Activated T-helper 1 cell treated with anti-CD3 and anti-CD28 coated beads, Interleukin-12 subunit alpha, Interleukin-12 subunit beta, Interleukin-2, Interleukin-4 antibody, amounts not matched to agents 30 ng/mL and 10 ng/mL and 1 ng/mL, durations not matched to agents 14 hours and 24 hours and 36 hours (primary cell): ENCODE data around the gene KCNJ8. TPM values are rescaled to one million over a fixed set of nuclear protein-coding genes. Genes with fewer than 3 reads are reported as not detected.
"Not testable (repeated sequence)": the region's sequence is repeated elsewhere in the genome, so short reads cannot be mapped to it uniquely, and the experiment has no call there.

Experiments used
- DNase-seq: peaks from one replicate; pipeline ENCODE4 v3.0.0; 2021; ENCODE audit warnings: low spot score
- H3K27ac Mint-ChIP-seq: one replicate; pipeline ENCODE4 v1.8.0; 2021; ENCODE audit warnings: mild to moderate bottlenecking, mixed read lengths
- H3K27me3 Mint-ChIP-seq: one replicate; pipeline ENCODE4 v1.8.0; 2022; ENCODE audit warnings: mild to moderate bottlenecking, moderate library complexity, mixed read lengths; ENCODE audit not compliant: insufficient read depth
- H3K36me3 Mint-ChIP-seq: one replicate; pipeline ENCODE4 v1.8.0; 2021; ENCODE audit warnings: low read depth, mixed read lengths
- H3K4me1 Mint-ChIP-seq: one replicate; pipeline ENCODE4 v1.8.0; 2021; ENCODE audit warnings: low read depth, mixed read lengths
- H3K4me3 Mint-ChIP-seq: one replicate; pipeline ENCODE4 v1.8.0; 2021; ENCODE audit warnings: mild to moderate bottlenecking, moderate library complexity, mixed read lengths
- H3K9me3 Mint-ChIP-seq: one replicate; pipeline ENCODE4 v1.8.0; 2021; ENCODE audit warnings: mixed read lengths
- intact Hi-C: fragments of 100-400 bp; cut with micrococcal nuclease; formaldehyde crosslinking; loops from one replicate; pipeline ENCODE4 v1.15.1; 2024
- total RNA-seq: library from RNA; stranded (reverse); gene quantifications from 2 replicates; pipeline ENCODE4 v1.2.3, GENCODE V29; 2022

KCNJ8 gene
- total RNA-seq, 1 donor from 2014 or later = not detected

DNA sequence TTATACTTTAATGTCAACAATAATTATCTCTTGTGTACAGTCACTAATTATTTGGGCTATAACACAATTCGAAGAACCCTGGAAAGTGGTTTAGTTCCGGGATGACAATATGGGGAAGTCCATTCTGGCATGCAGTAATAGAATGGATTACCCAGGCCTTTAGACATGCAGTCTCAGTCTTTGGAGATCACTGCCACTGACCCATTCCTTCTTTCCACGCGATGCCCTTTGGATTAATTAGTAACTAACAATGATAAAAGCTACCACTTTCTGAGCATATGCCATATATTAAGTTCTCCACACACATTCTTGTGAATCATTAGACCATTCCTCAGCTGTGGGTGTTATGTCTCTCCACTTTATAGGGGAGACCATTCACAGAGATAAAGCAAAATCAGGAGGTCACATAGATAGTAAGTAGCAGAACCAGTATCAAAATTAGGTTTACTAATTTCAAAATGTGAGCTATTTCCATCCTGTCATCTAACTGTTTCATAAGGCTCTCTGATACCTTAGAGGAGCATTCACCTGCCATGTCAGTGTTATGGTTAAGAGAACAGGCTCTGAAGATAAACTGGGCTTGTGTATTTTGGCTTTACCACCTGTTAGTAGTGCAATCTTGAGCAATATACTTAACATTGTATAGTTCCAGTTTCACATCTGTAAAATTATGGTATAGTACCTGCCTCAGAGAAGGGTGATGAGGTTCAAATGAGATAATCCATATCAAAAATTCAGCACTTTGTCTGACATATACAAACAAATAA lies 27.2 kb upstream of the KCNJ8 start:
- Mint-ChIP-seq H3K27ac (no peak overlapping the region), H3K4me3 (no peak overlapping the region), H3K9me3 (no peaks in the 10 kb centered on the region), H3K36me3 (no peaks in the 10 kb centered on the region), H3K27me3 (no peaks in the 10 kb centered on the region), H3K4me1 (no peaks in the 10 kb centered on the region)
- intact Hi-C loops = no loop called here
- DNase-seq = no peak

DNA sequence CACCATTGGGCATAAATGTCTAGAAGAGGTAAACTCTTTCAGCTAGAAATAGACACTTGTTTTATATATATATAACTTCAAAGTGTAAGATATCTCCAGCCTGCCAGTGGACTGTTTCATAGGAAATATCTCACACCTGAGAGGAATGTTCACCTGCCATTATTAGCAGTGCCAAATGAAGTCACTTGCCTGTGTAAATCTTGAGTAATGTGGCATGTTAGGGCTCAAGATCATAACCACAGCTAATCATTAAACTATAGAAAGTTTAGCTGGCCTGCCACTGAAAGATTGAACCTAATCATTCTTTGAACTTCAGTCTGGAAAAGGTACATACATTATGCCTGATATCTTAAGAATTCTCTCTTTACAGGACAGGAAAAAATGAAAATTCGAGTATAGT lies 25.5 kb upstream of the KCNJ8 start:
- Mint-ChIP-seq H3K4me1 (no peaks in the 10 kb centered on the region), H3K27me3 (no peaks in the 10 kb centered on the region), H3K27ac (no peak overlapping the region), H3K9me3 (no peaks in the 10 kb centered on the region), H3K36me3 (no peaks in the 10 kb centered on the region), H3K4me3 (no peak overlapping the region)
- intact Hi-C loops = no loop called here
- DNase-seq = no peak

DNA sequence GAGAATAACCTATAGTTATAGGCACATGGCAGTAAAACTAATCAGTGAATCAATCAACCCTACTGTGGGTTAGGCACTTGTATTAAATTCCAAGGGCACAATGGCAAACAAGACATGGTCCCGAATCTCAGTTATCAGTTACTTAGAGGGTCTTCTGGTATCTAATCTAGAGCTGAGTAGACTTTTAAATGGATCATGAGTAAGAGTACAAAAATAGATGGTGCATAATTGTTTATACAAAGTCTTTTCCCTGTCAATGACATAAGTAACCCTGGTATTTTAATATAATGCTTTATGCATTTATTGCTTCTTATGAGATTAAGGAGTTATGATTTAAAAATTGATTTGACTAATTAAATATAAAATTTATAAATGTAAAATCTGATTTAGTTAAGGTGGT lies 23.0 kb upstream of the KCNJ8 start:
- Mint-ChIP-seq H3K36me3 (no peaks in the 10 kb centered on the region), H3K4me1 (no peaks in the 10 kb centered on the region), H3K27ac (no peak overlapping the region), H3K9me3 (no peaks in the 10 kb centered on the region), H3K27me3 (no peaks in the 10 kb centered on the region), H3K4me3 (no peak overlapping the region)
- no peak for DNase-seq
- intact Hi-C loops = no loop called here

DNA sequence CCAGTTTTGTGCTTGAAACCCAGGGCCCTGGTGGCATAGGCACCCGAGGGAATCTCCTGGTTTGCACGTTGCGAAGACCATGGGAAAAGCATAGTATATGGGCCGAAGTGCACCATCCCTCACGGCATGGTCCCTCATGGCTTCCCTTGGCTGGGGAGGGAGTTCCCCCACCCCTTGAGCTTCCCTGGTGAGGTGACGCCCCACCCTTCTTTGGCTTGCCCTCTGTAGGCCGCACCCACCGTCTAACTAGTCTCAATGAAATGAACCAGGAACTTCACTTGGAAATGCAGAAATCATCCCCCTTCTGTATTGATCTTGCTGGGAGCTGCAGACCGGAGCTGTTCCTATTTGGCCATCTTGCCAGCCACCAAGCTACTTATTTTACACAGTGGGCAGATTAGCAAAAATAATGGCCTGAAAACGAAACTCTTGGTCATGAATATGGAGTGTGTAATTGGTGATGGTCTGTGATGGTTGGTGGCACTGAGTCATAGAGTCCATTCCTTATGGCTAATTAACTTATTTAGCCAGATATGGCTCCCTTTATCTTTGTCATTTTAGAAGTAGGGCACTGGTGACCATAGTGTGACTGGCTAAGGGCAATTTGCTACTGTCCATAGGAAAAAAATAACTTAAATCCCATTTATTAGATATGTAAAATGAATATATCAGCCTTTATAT lies 21.3 kb upstream of the KCNJ8 start:
- Mint-ChIP-seq H3K4me3 (no peak overlapping the region), H3K9me3 (no peaks in the 10 kb centered on the region), H3K36me3 (no peaks in the 10 kb centered on the region), H3K27me3 (peaks cover 2% of the 10 kb centered on the region), H3K4me1 (no peaks in the 10 kb centered on the region), H3K27ac (no peak overlapping the region)
- intact Hi-C loops = no loop called here
- DNase-seq = no peak

DNA sequence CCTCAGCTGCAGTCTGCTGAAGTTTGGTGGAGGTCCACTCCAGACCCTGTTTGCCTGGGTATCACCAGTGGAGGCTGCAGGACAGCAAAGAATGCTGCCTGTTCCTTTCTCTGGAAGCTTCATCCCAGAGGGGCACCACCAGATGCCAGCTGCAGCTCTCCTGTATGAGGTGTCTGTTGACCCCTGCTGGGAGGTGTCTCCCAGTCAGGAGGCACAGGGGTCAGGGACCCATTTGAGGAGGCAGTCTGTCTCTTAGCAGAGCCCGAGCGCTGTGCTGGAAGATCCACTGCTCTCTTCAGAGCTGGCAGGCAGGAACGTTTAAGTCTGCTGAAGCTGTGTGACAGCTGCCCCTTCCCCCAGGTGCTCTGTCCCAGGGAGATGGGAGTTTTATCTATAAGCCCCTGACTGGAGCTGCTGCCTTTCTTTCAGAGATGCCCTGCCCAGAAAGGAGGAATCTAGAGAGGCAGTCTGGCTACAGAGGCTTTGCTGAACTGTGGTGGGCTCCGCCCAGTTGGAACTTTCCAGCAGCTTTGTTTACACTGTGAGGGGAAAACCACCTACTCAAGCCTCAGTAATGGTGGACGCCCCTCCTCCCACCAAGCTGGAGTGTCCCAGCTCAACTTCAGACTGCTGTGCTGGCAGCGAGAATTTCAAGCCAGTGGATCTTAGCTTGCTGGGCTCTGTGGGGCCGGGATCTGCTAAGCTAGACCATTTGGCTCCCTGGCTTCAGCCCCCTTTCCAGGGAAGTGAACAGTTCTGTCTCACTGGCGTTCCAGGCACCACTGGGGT lies 20.5 kb upstream of the KCNJ8 start:
- H3K4me3 Mint-ChIP-seq, DNase-seq, intact Hi-C loops, H3K27me3 Mint-ChIP-seq, H3K4me1 Mint-ChIP-seq, H3K9me3 Mint-ChIP-seq, H3K36me3 Mint-ChIP-seq, H3K27ac Mint-ChIP-seq: not testable (repeated sequence)

DNA sequence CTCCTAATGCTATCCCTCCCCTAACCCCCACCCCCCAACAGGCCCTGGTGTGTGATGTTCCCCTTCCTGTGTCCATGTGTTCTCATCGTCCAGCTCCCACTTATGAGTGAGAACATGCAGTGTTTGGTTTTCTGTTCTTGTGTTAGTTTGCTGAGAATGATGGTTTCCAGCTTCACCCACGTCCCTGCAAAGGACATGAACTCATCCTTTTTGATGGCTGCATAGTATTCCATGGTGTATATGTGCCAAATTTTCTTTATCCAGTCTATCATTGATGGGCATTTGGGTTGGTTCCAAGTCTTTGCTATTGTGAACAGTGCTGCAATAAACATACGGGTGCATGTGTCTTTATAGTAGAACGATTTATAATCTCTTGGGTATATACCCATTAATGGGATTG lies 15.2 kb upstream of the KCNJ8 start:
- H3K4me3 Mint-ChIP-seq, H3K9me3 Mint-ChIP-seq, DNase-seq, H3K27ac Mint-ChIP-seq, H3K4me1 Mint-ChIP-seq, intact Hi-C loops, H3K27me3 Mint-ChIP-seq, H3K36me3 Mint-ChIP-seq: not testable (repeated sequence)

DNA sequence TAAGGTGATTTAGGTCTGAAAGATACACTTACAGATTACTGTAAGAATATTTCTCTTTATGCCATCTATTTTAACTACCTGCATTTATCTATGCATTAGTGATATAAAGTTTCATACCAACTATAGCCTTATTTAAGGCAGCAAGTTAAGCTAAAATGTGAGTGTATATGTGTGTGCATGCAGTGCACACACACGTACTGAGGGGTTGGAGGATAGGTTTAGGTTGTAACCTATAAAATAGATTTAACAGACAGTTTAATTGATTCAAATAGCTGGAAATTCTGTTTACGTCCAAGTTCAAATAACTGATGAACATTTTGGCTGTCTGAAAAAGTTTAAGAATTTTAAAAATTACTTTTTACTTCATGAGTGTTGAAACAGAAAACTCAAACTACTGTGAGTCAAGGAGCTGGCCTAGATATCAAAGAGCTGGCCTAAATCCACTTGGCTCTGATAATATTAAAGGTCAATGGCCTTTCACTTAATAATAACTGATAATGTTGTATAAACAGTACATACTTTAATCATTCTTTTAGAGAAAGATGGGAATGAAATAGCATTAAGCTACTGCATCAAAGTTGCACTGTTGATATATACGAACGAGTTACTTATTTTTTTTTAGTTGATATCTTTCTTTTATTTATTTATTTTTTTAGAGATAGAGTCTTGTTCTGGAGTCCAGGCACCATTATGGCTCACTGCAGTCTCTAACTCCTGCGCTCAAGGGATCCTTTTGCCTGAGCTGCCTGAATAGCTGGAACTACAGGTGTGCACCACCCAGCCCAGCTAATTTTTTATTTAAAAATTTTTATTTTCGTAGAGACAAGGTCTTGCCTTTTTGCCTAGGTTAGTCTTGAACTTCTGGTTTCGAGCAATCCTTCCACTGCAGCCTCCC lies 13.8 kb upstream of the KCNJ8 start:
- peaks cover 2% of the 10 kb centered on the region for H3K27me3 Mint-ChIP-seq
- DNase-seq = no peak
- no peak overlapping the region for H3K4me3 Mint-ChIP-seq
- intact Hi-C loops = no loop called here
- no peaks in the 10 kb centered on the region for H3K9me3 Mint-ChIP-seq
- H3K36me3 Mint-ChIP-seq = no peaks in the 10 kb centered on the region
- H3K4me1 Mint-ChIP-seq = no peaks in the 10 kb centered on the region
- no peak overlapping the region for H3K27ac Mint-ChIP-seq

DNA sequence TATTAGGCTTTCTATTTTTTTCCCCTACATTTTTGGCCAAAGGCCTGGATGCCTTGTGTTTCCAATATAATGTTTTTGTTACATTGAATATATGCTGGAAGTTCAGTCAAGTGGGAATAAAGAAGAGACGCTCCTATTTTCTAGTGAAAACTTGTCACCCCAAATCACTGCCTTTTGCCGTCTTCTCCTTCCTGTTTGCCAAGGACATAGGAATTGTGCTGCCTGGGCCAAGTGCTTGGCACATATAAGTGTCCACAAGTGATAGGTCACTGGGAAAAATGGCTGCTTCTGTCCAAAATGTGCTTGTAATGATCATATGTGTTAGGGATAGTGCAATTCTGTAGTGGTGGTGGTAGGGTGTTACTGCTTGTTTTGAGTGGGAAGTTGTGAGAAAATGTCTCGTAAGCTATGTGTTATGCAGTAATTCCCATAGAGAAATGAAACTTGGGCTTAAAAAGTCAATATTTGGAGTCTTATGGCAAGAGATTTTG lies 11.6 kb upstream of the KCNJ8 start:
- Mint-ChIP-seq H3K27me3 (peaks cover under 1% of the 10 kb centered on the region), H3K27ac (no peak overlapping the region), H3K36me3 (no peaks in the 10 kb centered on the region), H3K9me3 (no peaks in the 10 kb centered on the region), H3K4me3 (no peak overlapping the region), H3K4me1 (no peaks in the 10 kb centered on the region)
- intact Hi-C loops = no loop called here
- DNase-seq = no peak

DNA sequence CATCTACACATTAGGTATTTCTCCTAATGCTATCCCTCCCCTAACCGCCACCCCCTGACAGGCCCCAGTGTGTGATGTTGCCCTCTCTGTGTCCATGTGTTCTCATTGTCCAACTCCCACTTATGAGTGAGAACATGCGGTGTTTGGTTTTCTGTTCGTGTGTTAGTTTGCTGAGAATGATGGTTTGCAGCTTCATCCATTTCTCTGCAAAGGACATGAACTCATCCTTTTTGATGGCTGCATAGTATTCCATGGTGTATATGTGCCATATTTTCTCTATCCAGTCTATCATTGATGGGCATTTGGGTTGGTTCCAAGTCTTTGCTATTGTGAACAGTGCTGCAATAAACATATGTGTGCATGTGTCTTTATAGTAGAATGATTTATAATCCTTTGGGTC lies 8.2 kb upstream of the KCNJ8 start:
- intact Hi-C loops, H3K27me3 Mint-ChIP-seq, DNase-seq, H3K36me3 Mint-ChIP-seq, H3K9me3 Mint-ChIP-seq, H3K4me3 Mint-ChIP-seq, H3K4me1 Mint-ChIP-seq, H3K27ac Mint-ChIP-seq: not testable (repeated sequence)

DNA sequence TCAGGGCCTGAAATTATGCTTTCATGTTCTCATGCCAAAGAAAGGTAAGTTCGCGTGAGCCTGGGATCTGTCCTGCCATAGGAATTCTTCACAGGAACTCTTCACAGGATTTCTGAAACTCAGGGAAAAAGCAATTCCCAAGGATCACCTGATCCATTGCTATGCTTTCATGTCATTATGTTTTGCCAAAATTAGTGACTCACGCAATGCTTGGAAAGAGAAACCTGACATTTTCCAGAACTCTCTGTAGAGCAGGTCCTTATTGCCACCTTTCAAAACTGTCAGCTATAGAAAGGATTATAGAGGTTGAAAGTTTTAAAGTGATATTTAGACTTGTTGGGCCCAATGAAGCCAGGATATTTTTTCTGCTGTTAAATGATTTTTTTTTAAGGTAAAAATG lies 6.3 kb upstream of the KCNJ8 start:
- H3K36me3 Mint-ChIP-seq = no peaks in the 10 kb centered on the region
- no peak overlapping the region for H3K27ac Mint-ChIP-seq
- DNase-seq = no peak
- peaks cover 12% of the 10 kb centered on the region for H3K27me3 Mint-ChIP-seq
- H3K4me3 Mint-ChIP-seq = no peak overlapping the region
- intact Hi-C loops = no loop called here
- H3K9me3 Mint-ChIP-seq = no peaks in the 10 kb centered on the region
- no peaks in the 10 kb centered on the region for H3K4me1 Mint-ChIP-seq

DNA sequence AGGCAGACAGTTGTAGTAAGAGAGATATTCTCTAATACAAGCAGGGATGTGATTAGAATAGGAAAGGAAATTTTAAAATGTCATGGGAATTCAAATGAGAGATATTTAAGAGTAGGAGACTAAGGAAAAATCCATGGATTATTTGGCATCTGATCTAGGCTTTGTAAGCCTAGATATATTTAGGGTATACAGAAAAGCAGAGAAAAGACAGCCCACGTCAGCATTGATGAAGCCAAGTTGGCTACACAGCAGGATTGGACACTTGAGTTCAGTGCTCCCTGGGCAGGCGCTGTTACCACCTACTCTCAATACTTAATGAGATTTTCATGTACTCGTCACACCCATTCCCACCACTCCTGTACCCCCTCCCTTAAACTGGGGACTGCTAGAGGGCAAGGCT lies 1.7 kb upstream of the KCNJ8 start:
- intact Hi-C loops = loop anchor here (5.0 to 10.0 kb wide), 2 partner anchors 166 to 559 kb away; partner anchors contain the start of genes ABCC9 and ST8SIA1
- H3K27me3 Mint-ChIP-seq = peaks cover 35% of the 10 kb centered on the region

DNA sequence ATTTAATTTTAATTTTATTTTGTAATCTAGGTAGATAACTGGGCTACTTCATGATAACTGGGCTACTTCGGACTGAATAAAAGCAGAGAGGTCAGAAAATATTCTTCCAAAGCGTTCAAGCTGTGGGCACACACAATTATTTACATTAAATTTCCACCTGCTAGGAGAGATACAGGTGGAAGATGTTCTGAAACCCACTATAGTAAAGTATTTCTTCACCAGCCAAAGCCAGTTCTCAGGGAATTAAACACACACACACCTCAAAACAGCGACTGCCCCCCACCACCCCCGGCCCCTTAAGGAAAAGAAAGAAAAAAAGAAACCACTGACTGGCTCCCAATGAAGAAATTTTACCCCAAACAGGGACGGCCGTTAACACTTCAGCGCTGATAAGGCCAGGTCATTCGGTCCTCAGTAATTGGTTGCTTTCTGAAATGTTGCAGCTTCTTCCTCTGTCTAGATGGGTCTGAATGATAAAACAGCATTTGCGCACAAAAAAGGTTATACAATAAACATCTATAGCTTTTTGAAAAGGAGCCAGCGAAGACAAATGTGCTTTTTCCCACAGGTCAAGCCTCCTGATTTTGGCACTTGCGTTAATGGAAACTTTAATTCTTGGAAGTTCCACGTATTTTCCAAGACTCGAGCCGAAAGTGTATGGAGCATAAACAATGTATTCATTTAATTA lies 771 bp upstream of the KCNJ8 start:
- H3K4me1 Mint-ChIP-seq = no peaks in the 10 kb centered on the region
- H3K27me3 Mint-ChIP-seq = peaks cover 40% of the 10 kb centered on the region

More for the DNA sequence above, 1.7 kb upstream of the KCNJ8 start:
- Mint-ChIP-seq H3K27ac (no peak overlapping the region), H3K4me3 (no peak overlapping the region), H3K4me1 (no peaks in the 10 kb centered on the region), H3K36me3 (no peaks in the 10 kb centered on the region), H3K9me3 (no peaks in the 10 kb centered on the region)
- no peak for DNase-seq

More for the DNA sequence above, 771 bp upstream of the KCNJ8 start:
- H3K4me3 Mint-ChIP-seq = no peak overlapping the region
- no peak overlapping the region for H3K27ac Mint-ChIP-seq
- no peak for DNase-seq
- intact Hi-C loops = loop anchor here (5.0 to 10.0 kb wide), 2 partner anchors 167 to 560 kb away; partner anchors contain the start of genes ABCC9 and ST8SIA1
- no peaks in the 10 kb centered on the region for H3K36me3 Mint-ChIP-seq
- H3K9me3 Mint-ChIP-seq = no peaks in the 10 kb centered on the region
